ENCODE measurements around the gene CPM. TPM values are rescaled to one million over a fixed set of nuclear protein-coding genes. Genes with fewer than 3 reads are reported as not detected.

CPM gene
- total and polyA plus RNA-seq, 2 donors (not counting 3 experiments of a cell fraction or from before 2014, with no cell fraction given): not detected

- dilution Hi-C loops (cut with MboI; ENCODE audit: extremely low pct_ligation_motif_present, low sequenced_read_pairs): no loop called here
- no peak for FAIRE-seq
- CTCF ChIA-PET: interaction anchor here (0.9 to 1.0 kb wide), 2 partner anchors 8 to 300 kb away, joined by 3 to 4 read pairs; no protein-coding TSS in a partner anchor
These were observed 78.4 kb downstream of the CPM start for GRCh38 chr12:68854554-68854953.

More at GRCh38 chr12:68854554-68854953, 78.4 kb downstream of the CPM start:
- POLR2A ChIA-PET: no interaction called here
- Histone ChIP-seq H2AFZ (ENCODE audit: low read depth, low read length) (no peak overlapping the region), H3K9me1 (replicated peaks; ENCODE audit: control insufficient read depth, extremely low read depth, insufficient read depth, low read length) (no peaks in the 10 kb centered on the region), H3K27me3 (ENCODE audit: control insufficient read depth in 2 of 2, insufficient read depth in 2 of 2, low read length in 2 of 2) (peaks cover 4 to 12% of the 10 kb centered on the region in 2 experiments), H3K4me1 (ENCODE audit: control insufficient read depth, extremely low read depth, insufficient read depth, low read length) (no peaks in the 10 kb centered on the region), H3K4me2 (ENCODE audit: insufficient read depth, low read length) (no peak overlapping the region), H3K27ac (ENCODE audit: insufficient read depth, low read depth, low read length) (no peak overlapping the region), H4K20me1 (replicated peaks; ENCODE audit: control insufficient read depth, extremely low read depth, insufficient read depth, low read length) (no peaks in the 10 kb centered on the region), H3K79me2 (ENCODE audit: control insufficient read depth, insufficient read depth, low read length) (no peaks in the 10 kb centered on the region), H3K9ac (replicated peaks; ENCODE audit: extremely low read depth, insufficient read depth, low read length) (no peak overlapping the region), H3K36me3 (ENCODE audit: control insufficient read depth in 2 of 2, extremely low read depth in 1 of 2, insufficient read depth in 2 of 2, low read length in 2 of 2) (no peaks in the 10 kb centered on the region), H3K9me3 (replicated peaks; ENCODE audit: control insufficient read depth, insufficient read depth, low read length) (no peaks in the 10 kb centered on the region), H3K4me3 (replicated peaks in 1 of 3; ENCODE audit: insufficient read depth in 1 of 3, low read depth in 1 of 3, low read length in 3 of 3) (no peak overlapping the region)
- TF ChIP-seq FOS (IDR thresholded peaks at IDR 0.05; ENCODE audit: borderline replicate concordance, insufficient read depth, low read length): no peak
- TF ChIP-seq POLR2A (IDR thresholded peaks at IDR 0.05; ENCODE audit: low read depth, low read length): no peak
- no peak for TF ChIP-seq GATA2 (IDR thresholded peaks at IDR 0.05; ENCODE audit: insufficient read depth, insufficient read length, low read depth, low read length)
- no peak for TF ChIP-seq POLR2AphosphoS5 (IDR thresholded peaks at IDR 0.05; ENCODE audit: insufficient read depth, low read depth, low read length)
- no peak for TF ChIP-seq CTCF (IDR thresholded peaks at IDR 0.05; ENCODE audit: extremely low read depth in 1 of 2, insufficient read depth in 1 of 2, low read depth in 1 of 2, low read length in 2 of 2)
- no peak for TF ChIP-seq JUN (IDR thresholded peaks at IDR 0.05; ENCODE audit: borderline replicate concordance, insufficient read depth, insufficient read length, low read depth)
- no peak for TF ChIP-seq MAX (IDR thresholded peaks at IDR 0.05; ENCODE audit: insufficient read depth, insufficient read length)
- TF ChIP-seq EZH2 (IDR thresholded peaks at IDR 0.05; ENCODE audit: borderline replicate concordance, low read depth, low read length, severe bottlenecking): no peak
- no peak for TF ChIP-seq MYC (IDR thresholded peaks at IDR 0.05; ENCODE audit: low read depth, low read length)
- no peak for DNase-seq (ENCODE audit: low read depth, low spot score)
- intact Hi-C loops (cut with micrococcal nuclease): no loop called here
- no TSS peak for BruUV-seq (replicated peaks)
